H1 (cell line): ENCODE data around the gene GAD2. TPM values are rescaled to one million over a fixed set of nuclear protein-coding genes. Genes with fewer than 3 reads are reported as not detected.

Source experiments
- CTCF ChIA-PET: fragments of 300-600 bp; sonication (Branson Sonifier 250); formaldehyde crosslinking; loops from one replicate; lab custom pipeline; 2021; ENCODE audit not compliant: partially characterized antibody; lab: Charles Lee
- POLR2A ChIA-PET: fragments of 300-600 bp; sonication (Branson Sonifier 250); formaldehyde crosslinking; loops from one replicate; lab custom pipeline; 2021; ENCODE audit warnings: inconsistent platforms; ENCODE audit not compliant: partially characterized antibody; lab: Charles Lee
- DNase-seq, 2 experiments: peaks; one replicate each; pipeline versions ENCODE4 v3.0.0 to v3.0.0-alpha.2; 2010 to 2022; ENCODE audit warnings: low spot score in 2 of 2, low read depth in 1 of 2, mixed read lengths in 1 of 2
- FAIRE-seq: peaks from 2 replicates; lab custom pipeline; 2011; peaks lifted over from hg19 to GRCh38; lab: Jason Lieb, UNC
- H2AFZ ChIP-seq: 2 replicates; pipeline ENCODE4 v1.8.1; 2012; ENCODE audit warnings: low read length, inconsistent platforms
- H2AK5ac ChIP-seq: 2 replicates; pipeline ENCODE4 v1.6.1; 2013; ENCODE audit warnings: low read depth, low read length
- H2BK120ac ChIP-seq: replicated peaks from 2 replicates; pipeline ENCODE3; 2013; ENCODE audit warnings: low read depth, low read length, inconsistent platforms
- H2BK12ac ChIP-seq: 2 replicates; pipeline ENCODE4 v1.6.1; 2013; ENCODE audit warnings: low read depth, low read length
- H2BK15ac ChIP-seq: 2 replicates; pipeline ENCODE4 v1.6.1; 2013; ENCODE audit warnings: low read length
- H2BK20ac ChIP-seq: 2 replicates; pipeline ENCODE4 v1.6.1; 2013; ENCODE audit warnings: low read length
- H2BK5ac ChIP-seq: 2 replicates; pipeline ENCODE4 v1.6.1; 2013; ENCODE audit warnings: low read depth, low read length
- H3K14ac ChIP-seq: 2 replicates; pipeline ENCODE4 v1.6.1; 2013; ENCODE audit warnings: inconsistent platforms; ENCODE audit not compliant: insufficient read length
- H3K18ac ChIP-seq: 2 replicates; pipeline ENCODE4 v1.6.1; 2013; ENCODE audit warnings: low read length; ENCODE audit errors: extremely low read depth
- H3K23ac ChIP-seq: 2 replicates; pipeline ENCODE4 v1.6.1; 2013; ENCODE audit warnings: inconsistent platforms; ENCODE audit not compliant: insufficient read length
- H3K23me2 ChIP-seq: 2 replicates; pipeline ENCODE4 v1.6.1; 2013; ENCODE audit warnings: low read depth, low read length
- H3K27ac ChIP-seq: 2 replicates; pipeline ENCODE4 v1.6.1; 2011; ENCODE audit warnings: low read depth, low read length, inconsistent platforms
- H3K27me3 ChIP-seq, 4 experiments: replicated peaks in 1 of 4; 1 replicate in 1 of 4; 2 replicates in 3 of 4; pipeline versions ENCODE4 v1.6.1 to v1.8.1; 2011 to 2013; ENCODE audit warnings: low read length in 3 of 4, mild to moderate bottlenecking in 3 of 4, inconsistent platforms in 2 of 4, mixed read lengths in 2 of 4, moderate library complexity in 1 of 4; ENCODE audit not compliant: control insufficient read depth in 3 of 4, insufficient read depth in 3 of 4; ENCODE audit errors: extremely low read depth in 1 of 4
- H3K36me3 ChIP-seq, 4 experiments: 2 replicates each; pipeline versions ENCODE4 v1.6.1 to v1.8.1; 2011 to 2013; ENCODE audit warnings: mild to moderate bottlenecking in 4 of 4, low read length in 3 of 4, moderate library complexity in 2 of 4, control low read depth in 1 of 4, inconsistent platforms in 1 of 4; ENCODE audit not compliant: insufficient read depth in 4 of 4, control insufficient read depth in 2 of 4
- H3K4ac ChIP-seq: replicated peaks from 2 replicates; pipeline ENCODE3; 2013; ENCODE audit warnings: low read length, low read depth, mixed read lengths, inconsistent platforms; ENCODE audit not compliant: insufficient read length
- H3K4me1 ChIP-seq, 4 experiments: replicated peaks in 1 of 4; 1 replicate in 1 of 4; 2 replicates in 3 of 4; pipeline versions ENCODE4 v1.6.1 to v1.8.1; 2011 to 2013; ENCODE audit warnings: low read length in 3 of 4, inconsistent platforms in 2 of 4, mixed read lengths in 1 of 4; ENCODE audit not compliant: insufficient read depth in 4 of 4, control insufficient read depth in 3 of 4
- H3K4me2 ChIP-seq, 2 experiments: 2 replicates each; pipeline versions ENCODE4 v1.6.1 to v1.8.1; 2011 to 2013; ENCODE audit warnings: low read depth in 2 of 2, low read length in 2 of 2, control low read depth in 1 of 2, inconsistent platforms in 1 of 2, mild to moderate bottlenecking in 1 of 2; ENCODE audit not compliant: insufficient read depth in 1 of 2
- H3K4me3 ChIP-seq, 4 experiments: fragments of 200-600, 300-600 bp in 1 of 4; sonication (generic), shearing (Covaris generic), sonication (Bioruptor Twin) in 1 of 4; 2 replicates each; pipeline versions ENCODE4 v1.5.1 to v1.8.1; 2011 to 2016; ENCODE audit warnings: low read length in 4 of 4, low read depth in 3 of 4, control low read depth in 2 of 4, inconsistent platforms in 2 of 4, mild to moderate bottlenecking in 2 of 4, mixed read lengths in 1 of 4, moderate library complexity in 1 of 4; ENCODE audit not compliant: insufficient read depth in 2 of 4; ENCODE audit errors: extremely low read depth in 1 of 4
- H3K56ac ChIP-seq: replicated peaks from 2 replicates; pipeline ENCODE3; 2013; ENCODE audit warnings: low read depth, mild to moderate bottlenecking, mixed read lengths, low read length, inconsistent platforms; ENCODE audit not compliant: insufficient read length
- H3K79me1 ChIP-seq: 2 replicates; pipeline ENCODE4 v1.6.1; 2013; ENCODE audit warnings: low read depth, low read length, control low read depth
- H3K79me2 ChIP-seq, 2 experiments: 2 replicates each; pipeline versions ENCODE4 v1.6.1 to v1.8.1; 2012 to 2013; ENCODE audit warnings: low read length in 2 of 2, mild to moderate bottlenecking in 2 of 2, inconsistent platforms in 1 of 2; ENCODE audit not compliant: insufficient read depth in 2 of 2, control insufficient read depth in 1 of 2
- H3K9ac ChIP-seq, 4 experiments: replicated peaks in 1 of 4; 1 replicate in 1 of 4; 2 replicates in 3 of 4; pipeline versions ENCODE4 v1.6.1 to v1.8.1; 2011 to 2013; ENCODE audit warnings: low read depth in 3 of 4, low read length in 3 of 4, control low read depth in 2 of 4, mild to moderate bottlenecking in 2 of 4, moderate library complexity in 2 of 4, inconsistent platforms in 1 of 4; ENCODE audit errors: extremely low read depth in 1 of 4
- H3K9me3 ChIP-seq, 2 experiments: 2 replicates each; pipeline versions ENCODE4 v1.6.1 to v1.8.1; 2012 to 2013; ENCODE audit warnings: mild to moderate bottlenecking in 2 of 2, moderate library complexity in 2 of 2, control low read depth in 1 of 2, inconsistent platforms in 1 of 2, low read depth in 1 of 2, low read length in 1 of 2, mixed read lengths in 1 of 2; ENCODE audit not compliant: insufficient read depth in 2 of 2
- H4K20me1 ChIP-seq, 2 experiments: replicated peaks in 1 of 2; 2 replicates each; pipeline versions ENCODE3 to v1.8.1; 2011 to 2013; ENCODE audit warnings: inconsistent platforms in 2 of 2, low read length in 2 of 2, mild to moderate bottlenecking in 1 of 2; ENCODE audit not compliant: insufficient read depth in 2 of 2, control insufficient read depth in 1 of 2
- H4K5ac ChIP-seq: 2 replicates; pipeline ENCODE4 v1.6.1; 2013; ENCODE audit warnings: low read length, low read depth, mixed read lengths, inconsistent platforms; ENCODE audit not compliant: insufficient read length
- H4K8ac ChIP-seq: 2 replicates; pipeline ENCODE4 v1.8.0; 2013; ENCODE audit warnings: mild to moderate bottlenecking, moderate library complexity, low read length, inconsistent platforms; ENCODE audit not compliant: insufficient read depth; ENCODE audit errors: extremely low read depth
- H4K91ac ChIP-seq: replicated peaks from 2 replicates; pipeline ENCODE3; 2013; ENCODE audit warnings: low read length, mixed read lengths, inconsistent platforms; ENCODE audit not compliant: insufficient read length
- CHD2 ChIP-seq: IDR thresholded peaks from 2 replicates; pipeline ENCODE4 v1.6.1; 2012; ENCODE audit warnings: low read length, improper control_type of control experiment
- EZH2 ChIP-seq: fragments of 200-600 bp; sonication (generic); IDR thresholded peaks from 2 replicates; pipeline ENCODE4 v1.7.1; 2012; ENCODE audit warnings: low read depth, mild to moderate bottlenecking, moderate library complexity, low read length, inconsistent platforms; ENCODE audit not compliant: severe bottlenecking
- HDAC2 ChIP-seq, 2 experiments: fragments of 300-600 bp in 1 of 2; sonication (generic) in 1 of 2; IDR thresholded peaks; 2 replicates each; pipeline ENCODE4 v1.6.1; 2011 to 2012; ENCODE audit warnings: low read depth in 2 of 2, low read length in 2 of 2, mild to moderate bottlenecking in 2 of 2, moderate library complexity in 2 of 2, borderline replicate concordance in 1 of 2, inconsistent platforms in 1 of 2
- JUND ChIP-seq: IDR thresholded peaks from 2 replicates; pipeline ENCODE4 v1.6.1; 2011; ENCODE audit warnings: mild to moderate bottlenecking, improper control_type of control experiment, low read length
- RBBP5 ChIP-seq: IDR thresholded peaks from 2 replicates; pipeline ENCODE4 v1.7.1; 2012; ENCODE audit warnings: low read depth, mild to moderate bottlenecking, inconsistent platforms, low read length, moderate library complexity, borderline replicate concordance
- SP4 ChIP-seq: IDR thresholded peaks from 2 replicates; pipeline ENCODE4 v1.6.1; 2012; ENCODE audit warnings: low read length, inconsistent platforms
- TBP ChIP-seq: IDR thresholded peaks from 2 replicates; pipeline ENCODE4 v1.6.1; 2011; ENCODE audit warnings: low read depth, low read length, improper control_type of control experiment
- ZNF274 ChIP-seq: IDR thresholded peaks from 2 replicates; pipeline ENCODE4 v1.7.0; 2012; ENCODE audit warnings: low read length, borderline replicate concordance; ENCODE audit errors: extremely low read depth
- WGBS, 2 experiments: shearing (Covaris generic) in 1 of 2; methylation state at CpG; one replicate each; pipeline versions ENCODE4 v1.1.6 to v1.1.7; 2013 to 2015; ENCODE audit warnings: low lambda C conversion rate in 2 of 2, mixed read lengths in 2 of 2, inconsistent platforms in 1 of 2, low coverage in 1 of 2, missing lambda C conversion rate in 1 of 2; ENCODE audit not compliant: insufficient replicate concordance in 2 of 2, insufficient coverage in 1 of 2, insufficient read length in 1 of 2; ENCODE audit errors: extremely low coverage in 1 of 2, missing lambda C conversion rate in 1 of 2; 5-methylcytosine and 5-hydroxymethylcytosine counted together
- polyA plus RNA-seq, 7 experiments: library from polyadenylated mRNA; depleted of rRNA in 3 of 7; stranded (reverse) in 5 of 7; unstranded in 2 of 7; fragments of >200 nt in 5 of 7; fragments of 200-250 nt in 2 of 7; gene quantifications; 1 replicate in 5 of 7; 2 replicates in 1 of 7; 4 replicates in 1 of 7; pipeline versions ENCODE4 v1.2.1 to v1.2.3, GENCODE V29; 2011 to 2013; ENCODE audit warnings: missing spikeins in 2 of 7, mixed read lengths in 2 of 7
- total RNA-seq: library from RNA; stranded (reverse); fragmentation: NEBNext Ultra II Directional; extraction: Animal tissue kit (Norgen Biotek cat#: 25700); gene quantifications from 2 replicates; pipeline ENCODE4 v1.2.1, GENCODE V29; 2021

GAD2 gene
- total and polyA plus RNA-seq, 2 of the 8 experiments (the other 6 are each of a cell fraction or from before 2014, with no cell fraction given) = 0.30 to 0.47 TPM

GRCh38 chr10:26225322-26225721 lies 8.7 kb downstream of the GAD2 start:
- Histone ChIP-seq H3K23ac (no peak overlapping the region), H2AFZ (no peak overlapping the region), H2BK20ac (no peak overlapping the region), H3K4me2 (no peak overlapping the region), H3K9me3 (no peaks in the 10 kb centered on the region), H4K5ac (no peak overlapping the region), H2BK120ac (no peak overlapping the region), H2BK15ac (no peak overlapping the region), H3K4ac (no peak overlapping the region), H3K23me2 (no peaks in the 10 kb centered on the region), H3K79me1 (no peaks in the 10 kb centered on the region; the same call in 1 of the 2 replicates), H2BK12ac (no peak overlapping the region), H4K8ac (no peak overlapping the region), H4K20me1 (no peaks in the 10 kb centered on the region), H3K36me3 (no peaks in the 10 kb centered on the region), H3K27ac (no peak overlapping the region), H3K79me2 (no peaks in the 10 kb centered on the region), H3K4me3 (no peak overlapping the region), H3K56ac (no peak overlapping the region), H4K91ac (no peak overlapping the region), H2AK5ac (no peak overlapping the region), H3K9ac (no peak overlapping the region), H3K27me3 (peaks cover 0 to 9% (median 3%) of the 10 kb centered on the region in 4 experiments; a peak in 4 of 7 replicates), H3K14ac (no peak overlapping the region), H3K18ac (no peak overlapping the region), H2BK5ac (no peak overlapping the region), H3K4me1 (peaks cover 0 to 5% (median 2%) of the 10 kb centered on the region in 4 experiments; a peak in 3 of 7 replicates)
- CTCF ChIA-PET = interaction anchor here (1.4 kb wide), 1 partner anchor 290 kb away, joined by 3 read pairs; no protein-coding TSS in a partner anchor
- no peak for TF ChIP-seq ZNF274
- TF ChIP-seq RBBP5 = no peak
- no peak for TF ChIP-seq TBP
- TF ChIP-seq JUND = no peak
- TF ChIP-seq CHD2 = no peak
- no peak for TF ChIP-seq SP4
- no peak for TF ChIP-seq HDAC2 (IDR thresholded peaks at IDR 0.05; ENCODE audit: borderline replicate concordance in 1 of 2, low read depth in 2 of 2, low read length in 2 of 2)
- no peak for TF ChIP-seq EZH2
- WGBS, 2 experiments = 100% methylated on average over 4 of the region's 4 CpGs; no CpG with 5 or more reads in 1 of the 2 experiments
- DNase-seq (no peak), FAIRE-seq (no peak)
- POLR2A ChIA-PET = no interaction called here
